Superior temporal gyrus (tissue), 1 donor: ENCODE results near the gene MAP2K3.
"Not testable (repeated sequence)": the region's sequence is repeated elsewhere in the genome, so short reads cannot be mapped to it uniquely, and the experiment has no call there.

Experiments used
- DNase-seq: peaks from one replicate; pipeline ENCODE4 v3.0.0-alpha.2; 2016; ENCODE audit errors: extremely low spot score

MAP2K3 gene

GRCh38 chr17:21310061-21310765, 25.7 kb downstream of the MAP2K3 start:
- DNase-seq: not testable (repeated sequence)

GRCh38 chr17:21310766-21311602, 26.5 kb downstream of the MAP2K3 start:
- DNase-seq: not testable (repeated sequence)

- DNase-seq: no peak
These were observed 28.8 kb downstream of the MAP2K3 start for GRCh38 chr17:21313320-21313719.

- DNase-seq: not testable (repeated sequence)
These were observed 29.2 kb downstream of the MAP2K3 start for GRCh38 chr17:21313761-21314160.

- DNase-seq: not testable (repeated sequence)
These were observed 29.8 kb downstream of the MAP2K3 start for GRCh38 chr17:21314261-21314664.

GRCh38 chr17:21314701-21315111, 30.2 kb downstream of the MAP2K3 start:
- DNase-seq: not testable (repeated sequence)

GRCh38 chr17:21315246-21316000, 30.9 kb downstream of the MAP2K3 start:
- DNase-seq: not testable (repeated sequence)

GRCh38 chr17:21316212-21316886, 31.8 kb downstream of the MAP2K3 start:
- DNase-seq: not testable (repeated sequence)

GRCh38 chr17:21316887-21317500, 32.5 kb downstream of the MAP2K3 start:
- DNase-seq: not testable (repeated sequence)

- DNase-seq: not testable (repeated sequence)
These were observed 33.3 kb downstream of the MAP2K3 start for GRCh38 chr17:21317821-21318220.

GRCh38 chr17:21318439-21318838, 33.9 kb downstream of the MAP2K3 start:
- no peak for DNase-seq

- not testable (repeated sequence) for DNase-seq
These were observed 34.3 kb downstream of the MAP2K3 start for GRCh38 chr17:21318856-21319255.

- not testable (repeated sequence) for DNase-seq
These were observed 34.7 kb downstream of the MAP2K3 start for GRCh38 chr17:21319256-21319655.

GRCh38 chr17:21319686-21320375, 35.3 kb downstream of the MAP2K3 start:
- DNase-seq: not testable (repeated sequence)

GRCh38 chr17:21320430-21320829, 35.9 kb downstream of the MAP2K3 start:
- DNase-seq: not testable (repeated sequence)

GRCh38 chr17:21321061-21321460, 36.5 kb downstream of the MAP2K3 start:
- not testable (repeated sequence) for DNase-seq

- DNase-seq: not testable (repeated sequence)
These were observed 37.3 kb downstream of the MAP2K3 start for GRCh38 chr17:21321744-21322191.

GRCh38 chr17:21323257-21324111, 39.0 kb downstream of the MAP2K3 start:
- DNase-seq: not testable (repeated sequence)

- not testable (repeated sequence) for DNase-seq
These were observed 40.2 kb downstream of the MAP2K3 start for GRCh38 chr17:21324741-21325140.
